Measurements from ENCODE around the gene DHX40.
"Not testable (repeated sequence)": the region's sequence is repeated elsewhere in the genome, so short reads cannot be mapped to it uniquely, and the experiment has no call there.

DHX40 gene, protein sequence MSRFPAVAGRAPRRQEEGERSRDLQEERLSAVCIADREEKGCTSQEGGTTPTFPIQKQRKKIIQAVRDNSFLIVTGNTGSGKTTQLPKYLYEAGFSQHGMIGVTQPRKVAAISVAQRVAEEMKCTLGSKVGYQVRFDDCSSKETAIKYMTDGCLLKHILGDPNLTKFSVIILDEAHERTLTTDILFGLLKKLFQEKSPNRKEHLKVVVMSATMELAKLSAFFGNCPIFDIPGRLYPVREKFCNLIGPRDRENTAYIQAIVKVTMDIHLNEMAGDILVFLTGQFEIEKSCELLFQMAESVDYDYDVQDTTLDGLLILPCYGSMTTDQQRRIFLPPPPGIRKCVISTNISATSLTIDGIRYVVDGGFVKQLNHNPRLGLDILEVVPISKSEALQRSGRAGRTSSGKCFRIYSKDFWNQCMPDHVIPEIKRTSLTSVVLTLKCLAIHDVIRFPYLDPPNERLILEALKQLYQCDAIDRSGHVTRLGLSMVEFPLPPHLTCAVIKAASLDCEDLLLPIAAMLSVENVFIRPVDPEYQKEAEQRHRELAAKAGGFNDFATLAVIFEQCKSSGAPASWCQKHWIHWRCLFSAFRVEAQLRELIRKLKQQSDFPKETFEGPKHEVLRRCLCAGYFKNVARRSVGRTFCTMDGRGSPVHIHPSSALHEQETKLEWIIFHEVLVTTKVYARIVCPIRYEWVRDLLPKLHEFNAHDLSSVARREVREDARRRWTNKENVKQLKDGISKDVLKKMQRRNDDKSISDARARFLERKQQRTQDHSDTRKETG

DNA sequence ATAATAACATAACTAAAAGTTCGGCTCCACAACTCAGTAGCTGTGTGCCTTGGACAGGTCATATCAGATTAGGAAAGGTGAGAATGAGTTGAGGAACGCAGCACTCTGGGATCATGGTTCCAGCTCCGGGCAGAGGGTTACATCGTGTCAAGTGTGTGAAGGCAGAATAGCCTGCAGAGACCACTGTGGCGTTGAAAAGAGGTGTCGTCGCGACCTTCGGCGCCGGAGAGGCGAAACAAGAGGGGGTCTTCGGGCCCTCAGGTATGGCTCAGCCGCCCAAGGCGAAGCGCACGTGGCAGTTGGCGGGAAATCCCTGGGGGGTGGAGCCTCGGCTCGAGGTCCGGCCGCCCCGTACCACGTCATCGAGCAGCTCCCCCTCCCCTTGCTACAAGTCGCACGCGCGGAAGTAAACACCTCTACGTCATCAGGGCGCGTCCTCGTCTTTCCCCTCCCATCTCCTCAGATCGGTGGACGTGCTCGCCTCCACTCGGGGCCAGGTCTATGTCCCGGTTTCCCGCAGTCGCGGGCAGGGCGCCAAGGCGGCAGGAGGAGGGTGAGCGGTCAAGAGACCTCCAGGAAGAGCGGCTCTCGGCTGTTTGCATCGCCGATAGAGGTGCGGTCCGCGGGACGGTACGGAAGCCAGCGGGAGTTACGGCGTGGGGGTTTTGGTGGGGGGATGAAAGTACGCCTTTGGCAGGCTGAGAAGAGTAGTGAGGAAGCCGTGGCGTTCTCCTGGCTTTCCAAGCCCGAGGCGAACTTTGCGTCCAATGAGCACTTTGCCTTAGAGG, at the start of gene DHX40:
DHX40 (plus strand) TSS at position 440 of the 788 bp plus-strand sequence; CDS start at position 502, 62 bp downstream.
- peak; percentile 93 for DNase-seq (ENCODE audit: low spot score)

DNA sequence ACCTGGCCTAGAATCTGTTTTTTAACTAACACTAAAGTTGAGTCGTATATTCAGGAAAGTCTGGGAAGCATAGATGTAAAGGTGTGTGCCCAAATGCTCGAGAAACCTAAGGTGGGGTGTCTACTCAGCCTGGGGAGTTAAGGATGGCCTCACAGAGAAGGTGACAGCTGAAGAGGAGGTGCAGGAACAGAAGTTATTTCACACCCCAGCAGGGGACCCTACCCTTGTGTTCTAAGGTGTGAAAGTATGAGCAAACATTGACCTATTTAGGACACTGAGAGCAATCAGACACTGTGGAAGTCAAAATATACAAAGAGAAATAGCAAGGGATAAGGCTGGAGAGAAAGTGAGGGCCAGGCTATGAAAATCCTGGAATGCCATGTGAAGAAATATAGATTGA, 49.0 kb upstream of the DHX40 start:
- DNase-seq (ENCODE audit: low spot score) = no peak

DNA sequence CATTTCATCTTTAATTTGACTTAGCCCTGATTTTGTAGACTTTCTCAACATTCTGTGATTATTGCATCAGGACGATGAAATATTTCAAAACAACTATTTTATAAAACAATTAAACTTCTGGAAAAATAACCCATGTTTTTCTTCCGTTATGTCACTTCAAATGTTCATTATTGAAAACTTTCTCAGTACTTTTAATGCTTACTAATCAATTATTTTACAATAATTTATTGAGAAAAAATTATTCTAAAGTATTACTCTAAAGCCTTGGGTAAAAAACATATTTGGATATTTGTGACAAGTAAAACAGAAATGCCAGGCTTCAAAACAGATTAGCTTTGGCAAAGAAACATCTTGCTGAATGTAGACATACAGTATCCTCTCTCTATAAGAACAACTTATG, 46.3 kb upstream of the DHX40 start:
- no peak for DNase-seq (ENCODE audit: low spot score)

DNA sequence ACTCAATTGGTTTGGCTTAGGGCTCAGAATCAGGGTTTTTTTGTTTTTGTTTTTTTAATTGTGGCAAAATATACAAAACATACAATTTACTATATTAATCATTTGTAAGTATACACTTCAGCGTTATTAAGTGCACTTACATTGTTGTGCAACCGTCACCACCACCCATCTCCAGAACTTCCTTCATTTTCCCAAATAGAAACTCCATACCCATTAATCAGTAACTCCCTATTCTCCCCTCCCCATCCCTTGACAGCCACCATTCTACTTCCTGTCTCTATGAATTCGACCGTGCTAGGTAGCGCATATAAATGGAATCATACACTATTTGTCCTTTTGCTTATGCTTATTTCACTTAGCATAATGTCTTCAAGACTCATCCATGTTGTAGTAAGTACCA, 45.2 kb upstream of the DHX40 start:
- DNase-seq (ENCODE audit: low spot score) = no peak

DNA sequence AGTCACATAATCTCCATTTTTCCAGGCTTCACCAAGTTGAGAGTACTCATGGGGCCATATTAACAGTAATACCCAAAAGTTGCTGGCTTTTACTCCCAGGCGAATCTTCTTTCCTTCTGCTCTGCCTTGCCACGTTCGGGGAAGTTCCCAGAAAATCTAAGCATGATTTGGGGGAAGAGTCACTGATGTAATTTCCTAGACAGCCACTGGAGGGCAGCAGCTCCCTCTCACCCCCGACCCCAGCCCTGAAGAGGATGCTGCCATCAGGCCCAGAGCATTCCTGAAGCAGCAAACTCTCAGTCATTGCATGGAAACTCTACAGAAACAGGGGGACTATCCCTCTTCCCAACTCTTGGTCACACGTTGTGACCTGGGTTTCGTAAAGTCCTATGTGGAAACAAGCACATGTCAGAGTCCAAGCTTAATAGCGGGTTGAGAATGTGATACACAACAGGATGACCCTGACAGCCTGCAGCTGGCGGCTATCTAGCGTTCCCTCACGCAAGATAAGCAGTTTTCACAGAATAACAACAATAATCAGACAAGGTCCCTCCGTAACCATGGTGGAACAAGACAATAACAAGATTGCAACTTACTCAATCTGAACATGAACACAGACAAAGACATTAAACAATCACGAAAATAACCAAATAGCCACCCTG, 43.8 kb upstream of the DHX40 start:
- peak; percentile 29 for DNase-seq (ENCODE audit: low spot score)

DNA sequence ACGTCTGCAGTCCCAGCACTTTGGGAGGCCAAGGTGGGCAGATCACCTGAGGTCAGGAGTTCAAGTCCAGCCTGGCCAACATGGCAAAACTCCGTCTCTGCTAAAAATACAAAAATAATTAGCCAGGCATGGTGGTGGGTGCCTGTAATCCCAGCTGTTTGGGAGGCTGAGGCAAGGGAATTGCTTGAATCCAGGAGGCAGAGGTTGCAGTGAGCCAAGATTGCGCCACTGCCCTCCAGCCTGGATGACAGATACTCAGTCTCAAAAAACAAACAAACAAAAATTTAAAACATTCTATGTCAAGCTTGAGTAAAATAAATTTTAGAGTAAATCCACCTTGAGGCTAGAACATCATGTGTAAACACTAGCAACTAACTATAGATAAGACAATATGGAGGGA, 40.5 kb upstream of the DHX40 start:
- not testable (repeated sequence) for DNase-seq (ENCODE audit: low spot score)

DNA sequence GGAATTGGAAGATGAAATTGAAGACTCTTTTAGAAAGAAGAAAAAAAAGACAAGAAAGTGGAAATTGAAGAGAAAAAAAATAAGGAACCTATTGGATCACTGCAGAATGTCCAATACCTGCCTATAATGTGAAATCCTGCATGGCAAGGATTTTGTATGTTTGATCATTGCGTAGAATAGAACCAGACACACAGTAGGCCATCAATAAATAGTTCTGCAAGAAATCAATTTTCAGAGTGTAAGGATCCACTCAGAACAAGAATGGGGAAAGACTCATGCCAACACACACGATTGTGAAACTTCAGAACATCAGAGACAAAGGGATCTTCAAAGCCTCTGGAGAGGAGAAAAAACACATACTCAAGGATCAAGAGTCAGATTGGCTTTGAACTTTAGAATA, 39.7 kb upstream of the DHX40 start:
- DNase-seq (ENCODE audit: low spot score) = no peak

DNA sequence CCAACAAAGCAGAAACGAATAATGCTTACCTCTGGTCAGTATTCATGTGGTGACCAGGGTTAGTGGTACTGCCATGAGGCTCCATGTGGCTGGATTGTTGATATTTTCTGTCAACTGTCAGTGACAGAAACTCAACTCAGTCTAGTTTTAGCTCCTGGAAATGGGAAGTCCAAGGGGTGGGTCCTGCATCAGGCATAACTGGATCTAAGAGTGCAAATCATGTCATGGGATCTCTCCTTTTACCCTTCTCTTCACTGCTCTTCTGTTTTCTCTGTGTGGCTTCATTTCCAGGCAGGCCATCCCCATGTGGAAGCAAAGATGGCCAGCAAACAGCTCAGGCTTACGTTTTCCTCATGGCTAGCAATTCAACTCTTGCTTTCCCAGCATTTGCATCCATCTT, 39.0 kb upstream of the DHX40 start:
- no peak for DNase-seq (ENCODE audit: low spot score)

DNA sequence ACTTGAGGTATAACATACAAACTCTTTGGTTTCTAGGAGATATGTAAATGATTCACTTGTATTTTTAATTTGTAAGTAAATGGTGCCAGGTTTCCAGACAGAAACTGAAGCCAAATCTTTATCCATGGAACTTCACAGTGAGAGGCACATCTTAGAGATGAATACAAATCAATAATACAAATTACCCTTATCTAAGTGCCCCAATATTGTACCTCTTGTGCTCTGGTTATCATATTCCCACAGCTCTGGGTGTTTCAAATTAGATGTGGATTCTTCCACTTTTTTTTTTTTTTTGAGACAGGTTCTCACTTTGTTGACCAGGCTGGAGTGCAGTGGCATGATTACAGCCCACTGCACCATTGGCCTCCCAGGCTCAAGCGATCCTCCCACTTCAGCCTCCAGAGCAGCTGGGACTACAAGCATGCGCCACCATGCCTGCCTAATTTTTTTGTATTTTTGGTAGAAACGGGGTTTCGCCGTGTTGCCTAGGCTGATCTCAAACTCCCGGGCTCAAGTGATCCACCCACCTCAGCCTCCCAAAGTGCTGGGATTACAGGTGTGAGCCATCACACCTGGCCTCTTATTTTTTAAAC, 38.0 kb upstream of the DHX40 start:
- no peak for DNase-seq (ENCODE audit: low spot score)

DNA sequence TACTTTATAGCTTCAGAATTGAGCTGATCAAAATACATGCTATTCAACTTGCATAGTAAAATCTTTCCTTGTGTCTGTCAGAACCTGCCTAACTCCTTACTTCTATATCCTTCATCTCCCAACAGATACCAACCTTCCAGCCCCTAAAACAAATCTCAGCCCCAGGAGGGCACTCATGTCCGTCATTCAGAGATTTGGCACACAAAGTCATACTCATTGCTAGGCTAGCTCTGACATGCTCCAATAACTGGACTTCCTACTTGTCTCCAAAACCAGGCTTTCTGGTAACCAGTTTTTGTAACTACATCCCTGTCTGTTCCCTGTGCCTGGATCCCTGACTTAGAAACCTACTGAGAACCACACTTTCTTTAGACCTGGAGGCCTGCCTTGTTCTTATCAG, 37.5 kb upstream of the DHX40 start:
- DNase-seq (ENCODE audit: low spot score) = no peak

DNA sequence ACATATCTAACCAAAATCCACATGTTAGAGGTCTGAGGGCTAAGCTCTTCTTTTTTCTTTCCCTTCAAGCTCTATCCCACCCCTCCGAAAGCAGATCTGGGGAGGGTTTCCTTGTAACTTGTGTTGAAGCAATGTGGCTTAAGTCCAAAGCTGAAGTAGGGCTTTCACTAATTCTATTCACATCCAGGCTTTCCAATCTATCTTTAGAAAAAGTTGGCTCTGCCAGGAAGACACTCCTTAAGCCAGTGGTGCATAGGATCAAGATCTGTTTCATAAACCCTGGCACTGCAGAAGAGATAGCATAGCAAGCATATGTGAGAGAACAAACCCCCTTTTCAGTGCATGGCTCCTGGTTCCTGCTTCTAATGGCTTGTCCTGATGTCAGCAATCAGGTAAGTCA, 34.9 kb upstream of the DHX40 start:
- no peak for DNase-seq (ENCODE audit: low spot score)

DNA sequence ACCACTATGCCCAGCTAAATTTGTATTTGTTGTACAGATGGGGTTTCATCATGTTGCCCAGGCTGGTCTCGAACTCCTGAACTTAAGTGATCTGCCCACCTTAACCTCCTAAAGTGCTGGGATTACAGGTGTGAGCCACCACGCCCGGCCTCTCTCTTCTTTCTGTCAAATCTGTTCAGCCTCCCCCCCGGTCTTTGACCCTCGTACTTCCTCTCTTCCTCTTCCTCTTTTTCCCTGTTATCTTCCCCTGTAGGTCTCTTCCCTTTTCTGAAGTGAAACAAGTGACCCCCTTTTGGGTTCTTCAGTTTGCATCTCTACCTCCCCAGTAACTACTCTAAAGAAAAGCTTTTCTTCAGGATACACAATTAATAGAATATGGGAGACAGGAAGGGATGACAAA, 31.7 kb upstream of the DHX40 start:
- no peak for DNase-seq (ENCODE audit: low spot score)

DNA sequence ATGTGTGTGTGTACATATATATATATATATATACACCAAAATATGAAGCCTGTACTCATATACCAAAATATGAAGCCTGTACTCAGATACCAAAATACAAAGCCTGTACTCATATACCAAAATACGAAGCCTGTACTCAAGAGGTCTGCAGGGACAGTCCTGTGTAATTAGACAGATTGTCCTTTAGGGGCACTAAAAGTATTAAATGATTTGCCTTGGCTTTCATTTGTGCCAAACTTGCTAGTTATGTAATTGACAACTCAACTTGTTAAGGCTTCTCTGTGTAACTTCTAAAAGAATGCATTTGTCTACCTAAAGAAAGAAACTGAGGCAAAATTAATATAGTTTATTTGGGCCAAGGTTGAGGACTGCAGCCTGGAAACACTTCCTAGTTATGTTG, 30.8 kb upstream of the DHX40 start:
- DNase-seq (ENCODE audit: low spot score) = no peak

DNA sequence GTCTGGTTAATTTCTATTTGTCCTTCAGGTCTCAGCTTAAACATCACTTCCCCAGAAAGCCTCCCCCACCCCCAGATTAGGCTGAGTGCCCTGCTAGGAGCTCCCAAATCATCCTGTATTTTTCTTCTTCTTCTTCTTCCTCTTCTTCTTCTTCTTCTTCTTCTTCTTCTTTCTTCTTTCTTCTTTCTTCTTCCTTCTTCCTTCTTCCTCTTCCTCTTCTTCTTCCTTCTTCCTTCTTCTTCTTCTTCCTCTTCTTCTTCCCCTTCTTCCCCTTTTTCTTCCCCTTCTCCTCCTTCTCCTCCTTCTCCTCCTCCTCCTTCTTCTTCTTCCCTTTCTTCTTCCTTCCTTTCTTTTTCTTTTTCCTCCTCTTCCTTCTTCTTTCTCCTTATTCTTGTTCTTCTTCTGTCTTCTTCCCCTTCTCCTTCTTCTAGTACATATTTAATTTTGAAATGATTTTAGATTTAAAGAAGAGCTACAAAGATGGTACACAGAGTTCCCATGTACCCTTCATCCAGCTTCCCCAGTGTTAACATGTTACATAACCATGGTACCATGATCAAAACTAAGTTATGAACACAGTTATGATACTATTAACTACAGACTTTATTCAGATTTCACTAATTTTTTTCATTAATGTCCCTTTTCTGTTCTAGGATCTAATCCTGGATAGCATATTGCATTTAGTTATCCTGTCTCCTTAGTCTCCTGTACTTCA, 27.1 kb upstream of the DHX40 start:
- DNase-seq (ENCODE audit: low spot score) = no peak

DNA sequence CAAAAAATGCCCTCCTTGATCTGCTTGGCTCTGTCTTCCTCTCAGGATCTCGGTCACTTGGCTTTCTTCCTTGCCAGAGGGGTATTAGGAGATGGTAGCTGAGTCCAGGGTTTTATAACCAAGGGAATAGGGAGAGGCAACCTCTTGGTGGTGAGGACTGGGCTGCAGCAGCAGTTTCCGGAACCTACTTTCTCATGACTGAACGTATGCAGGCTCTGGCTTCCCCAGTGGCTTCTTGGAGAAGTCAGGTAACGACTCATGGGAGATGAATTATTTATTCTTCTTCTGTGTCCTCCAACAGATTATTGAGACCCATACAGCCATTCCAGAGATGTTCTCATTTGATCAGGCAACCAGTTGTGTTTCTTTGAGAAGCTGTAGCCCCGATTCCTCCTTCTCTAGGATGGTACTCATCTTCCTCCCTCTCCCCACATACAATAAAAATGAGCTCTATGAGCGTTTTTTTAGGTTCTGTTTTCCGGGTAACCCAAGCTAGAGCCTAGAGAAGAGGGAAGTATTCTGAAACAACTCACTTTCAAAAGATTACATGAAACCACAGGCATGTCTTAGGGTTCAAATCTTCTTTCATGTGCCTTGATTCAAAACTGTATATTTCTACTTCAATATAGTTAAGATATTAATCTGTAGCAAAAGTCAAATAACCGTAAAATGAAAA, 22.3 kb upstream of the DHX40 start:
- DNase-seq (ENCODE audit: low spot score) = no peak

DNA sequence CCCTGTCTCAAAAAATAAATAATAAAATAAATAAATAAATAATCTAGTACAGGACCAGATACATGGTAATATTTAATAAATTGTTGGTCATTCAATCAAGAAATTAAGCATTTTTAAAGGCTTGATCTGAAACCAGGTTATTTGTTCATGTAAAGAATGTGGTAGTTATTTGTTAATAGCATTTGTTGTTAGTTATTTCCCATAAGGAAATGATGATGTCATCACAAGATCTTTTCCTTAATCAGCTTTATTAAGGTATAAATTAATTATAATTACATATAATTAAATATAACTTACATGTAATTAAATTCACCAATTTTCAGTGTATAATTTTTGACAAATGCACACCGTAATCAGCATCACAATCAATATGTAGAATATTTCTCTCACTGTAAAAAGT, 19.5 kb upstream of the DHX40 start:
- DNase-seq (ENCODE audit: low spot score) = no peak

DNA sequence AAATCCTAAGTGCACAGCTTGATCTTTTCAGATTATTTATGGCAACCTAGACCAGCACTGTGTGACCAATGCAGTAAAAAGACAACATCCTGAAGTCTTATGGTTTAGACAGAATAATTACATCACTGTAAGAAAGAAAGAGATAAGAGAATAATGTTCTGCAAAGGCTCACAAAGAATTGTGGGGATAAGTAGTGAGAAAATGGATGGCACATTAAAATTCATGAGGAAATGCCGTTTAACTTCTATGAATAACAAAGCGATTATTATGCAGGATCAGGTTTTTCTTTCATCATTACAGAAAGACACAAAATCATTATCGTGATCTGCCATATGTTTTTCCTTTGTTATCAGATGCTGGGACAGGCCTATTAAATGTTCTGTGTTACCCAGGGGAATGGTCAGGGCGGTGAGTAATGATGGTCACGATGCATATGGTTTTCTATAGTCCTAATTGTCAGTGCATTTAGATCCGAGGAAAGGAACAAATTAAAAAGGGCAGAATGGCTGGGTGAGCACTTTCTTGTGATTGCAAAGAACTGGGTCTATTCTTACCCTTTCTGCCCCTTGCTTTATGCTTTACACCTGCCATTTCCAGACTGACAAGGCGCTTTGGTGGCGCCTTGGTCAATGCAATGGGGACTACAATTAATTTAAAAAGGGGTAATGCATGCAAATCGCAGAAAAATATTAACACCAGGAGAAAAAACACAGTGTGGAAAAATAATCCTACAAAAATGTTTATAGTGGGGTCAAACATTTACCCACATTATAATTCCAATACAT, 18.1 kb upstream of the DHX40 start:
- no peak for DNase-seq (ENCODE audit: low spot score)

DNA sequence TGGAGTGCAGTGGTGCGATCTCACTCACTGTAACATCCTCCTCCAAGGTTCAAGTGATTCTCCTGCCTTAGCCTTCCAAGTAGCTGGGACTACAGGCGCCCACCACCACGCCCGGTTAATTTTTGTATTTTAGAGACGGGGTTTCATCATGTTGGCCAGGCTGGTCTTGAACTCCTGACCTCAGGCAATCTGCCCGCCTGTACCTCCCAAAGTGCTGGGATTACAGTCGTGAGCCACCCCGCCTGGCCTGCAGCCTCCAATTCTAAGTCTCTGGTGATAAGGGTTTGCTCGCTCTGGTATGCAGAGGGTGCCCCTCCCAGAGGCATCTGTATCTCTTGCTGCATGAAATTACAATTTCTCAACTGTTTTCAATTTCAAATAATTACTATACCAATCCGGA, 16.4 kb upstream of the DHX40 start:
- DNase-seq (ENCODE audit: low spot score) = not testable (repeated sequence)

DNA sequence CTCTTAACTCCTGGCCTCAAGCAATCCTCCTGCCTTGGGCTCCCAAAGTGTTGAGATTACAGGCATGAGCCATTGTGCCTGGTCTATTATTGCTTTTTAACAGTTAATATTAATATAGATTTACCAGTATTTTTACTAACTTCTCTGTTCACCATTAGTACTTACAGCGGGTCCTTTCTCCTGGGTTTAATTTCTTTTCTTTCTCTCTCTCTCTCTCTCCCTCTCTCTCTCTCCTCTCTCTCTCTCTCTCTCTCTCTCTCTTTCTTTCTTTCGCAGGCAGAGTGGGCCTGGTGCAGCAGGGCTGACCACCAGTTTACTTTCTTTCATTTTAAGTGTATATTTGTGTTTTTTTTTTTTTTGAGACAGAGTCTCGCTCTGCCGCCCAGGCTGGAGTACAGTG, 14.7 kb upstream of the DHX40 start:
- DNase-seq (ENCODE audit: low spot score) = no peak

DNA sequence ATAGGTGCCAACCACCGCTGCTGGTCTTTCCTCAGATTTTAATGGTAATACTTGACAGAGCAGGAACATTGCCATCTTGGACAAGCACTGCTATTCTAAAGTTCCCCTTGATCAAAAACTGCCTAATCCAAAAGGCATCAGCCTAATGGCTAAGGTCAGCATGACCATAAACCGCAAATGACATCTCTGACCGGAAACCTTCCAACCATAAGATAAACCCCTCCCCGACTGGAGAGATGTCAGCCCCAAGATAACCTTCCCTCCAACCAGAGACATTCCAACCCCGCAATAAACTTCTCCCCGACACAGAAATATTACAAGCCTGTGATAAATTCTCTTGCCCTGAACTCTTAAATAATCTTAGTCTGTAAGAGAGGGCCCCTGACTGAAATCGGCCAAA, 7.4 kb upstream of the DHX40 start:
- no peak for DNase-seq (ENCODE audit: low spot score)

Data from CD4-positive, alpha-beta T cell treated with Interleukin-6 at 100 ng/mL for 8 hours (primary cell).